Coronary artery (tissue), 2 donors: ENCODE results near the gene MYH3.

Source experiments
- DNase-seq: peaks from one replicate; pipeline ENCODE4 v3.0.0-alpha.2; 2017; ENCODE audit warnings: low spot score
- H3K27ac ChIP-seq, 2 donors: fragments of 200-600 bp; sonication (generic); one replicate each; pipeline ENCODE4 v1.5.1; 2016 to 2019
- H3K4me3 ChIP-seq: fragments of 200-600 bp; sonication (generic); 2 replicates; pipeline ENCODE4 v1.5.1; 2016; ENCODE audit warnings: mild to moderate bottlenecking, moderate library complexity
- TF ChIP-seq, protein P1 (sequence below): fragments of 200-600 bp; sonication (generic); IDR thresholded peaks from one replicate; pipeline ENCODE4 v1.5.1; 2019; ENCODE audit warnings: antibody characterized with exemption

The MYH3 gene

DNA sequence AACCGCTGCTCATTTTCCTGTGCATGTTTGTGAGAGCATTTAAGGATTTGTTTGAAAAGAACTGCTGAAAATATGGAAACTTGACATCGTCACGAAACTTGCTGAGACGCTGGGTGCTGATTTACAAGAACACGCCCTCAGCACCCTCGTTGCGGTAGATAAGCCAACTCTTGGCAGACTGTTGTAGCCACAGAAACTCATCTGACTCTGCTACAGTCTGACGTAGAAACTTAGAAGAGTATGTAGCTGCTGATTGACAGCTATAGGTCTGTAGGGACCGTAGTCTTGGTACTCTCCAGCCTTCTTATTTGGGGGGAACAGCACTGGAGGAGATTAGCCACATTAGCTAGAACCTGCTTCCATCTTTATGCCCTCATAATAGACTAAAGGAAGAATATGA is 71.6 kb downstream of the MYH3 start:
- no peak overlapping the region for H3K27ac ChIP-seq
- no peak overlapping the region for H3K4me3 ChIP-seq
- TF ChIP-seq, protein P1, sequence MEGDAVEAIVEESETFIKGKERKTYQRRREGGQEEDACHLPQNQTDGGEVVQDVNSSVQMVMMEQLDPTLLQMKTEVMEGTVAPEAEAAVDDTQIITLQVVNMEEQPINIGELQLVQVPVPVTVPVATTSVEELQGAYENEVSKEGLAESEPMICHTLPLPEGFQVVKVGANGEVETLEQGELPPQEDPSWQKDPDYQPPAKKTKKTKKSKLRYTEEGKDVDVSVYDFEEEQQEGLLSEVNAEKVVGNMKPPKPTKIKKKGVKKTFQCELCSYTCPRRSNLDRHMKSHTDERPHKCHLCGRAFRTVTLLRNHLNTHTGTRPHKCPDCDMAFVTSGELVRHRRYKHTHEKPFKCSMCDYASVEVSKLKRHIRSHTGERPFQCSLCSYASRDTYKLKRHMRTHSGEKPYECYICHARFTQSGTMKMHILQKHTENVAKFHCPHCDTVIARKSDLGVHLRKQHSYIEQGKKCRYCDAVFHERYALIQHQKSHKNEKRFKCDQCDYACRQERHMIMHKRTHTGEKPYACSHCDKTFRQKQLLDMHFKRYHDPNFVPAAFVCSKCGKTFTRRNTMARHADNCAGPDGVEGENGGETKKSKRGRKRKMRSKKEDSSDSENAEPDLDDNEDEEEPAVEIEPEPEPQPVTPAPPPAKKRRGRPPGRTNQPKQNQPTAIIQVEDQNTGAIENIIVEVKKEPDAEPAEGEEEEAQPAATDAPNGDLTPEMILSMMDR, result no peak
- DNase-seq, result no peak

DNA sequence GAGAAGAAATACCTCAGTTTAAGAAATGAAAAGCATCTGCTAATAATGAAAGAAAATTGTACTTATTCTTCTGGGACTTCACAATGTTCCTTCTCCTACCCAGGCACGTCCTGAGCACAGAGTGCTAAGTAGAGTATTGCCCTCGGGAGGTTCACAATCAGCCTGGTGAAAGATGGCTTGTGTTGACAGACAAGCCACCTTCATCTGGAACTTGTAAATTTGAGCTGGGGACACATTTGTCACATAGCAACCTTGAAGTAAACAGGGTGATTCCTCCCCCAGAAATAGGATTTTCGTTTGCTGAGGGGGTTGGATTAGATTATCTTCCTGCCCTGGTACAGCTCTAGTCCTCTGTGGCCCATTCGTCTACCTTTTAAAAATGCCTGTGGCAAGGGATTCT is 73.3 kb downstream of the MYH3 start:
- TF ChIP-seq, protein P1, result no peak

DNA sequence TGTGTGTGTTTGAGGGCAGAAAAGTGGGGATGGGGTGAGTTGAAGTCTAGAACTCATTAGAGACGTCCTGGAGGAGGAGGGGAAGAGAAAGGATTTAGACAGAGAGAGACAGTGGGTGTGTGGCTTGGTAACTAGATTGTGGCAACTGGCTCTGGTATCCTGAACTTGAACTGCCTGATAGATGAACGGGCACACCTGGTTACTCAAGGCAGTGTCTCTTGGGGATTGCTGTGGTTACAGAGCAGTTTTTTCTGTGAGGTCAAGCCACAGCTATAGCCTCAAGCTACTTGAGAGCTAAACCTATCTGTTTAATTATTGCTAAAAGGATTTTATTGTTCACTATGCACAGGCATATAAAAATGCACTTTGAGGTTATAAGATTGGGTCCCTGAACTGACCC is 77.8 kb downstream of the MYH3 start:
- TF ChIP-seq, protein P1, result no peak
- no peak overlapping the region for H3K27ac ChIP-seq
- no peak overlapping the region for H3K4me3 ChIP-seq
- no peak for DNase-seq

More for the DNA sequence above, 73.3 kb downstream of the MYH3 start:
- Histone ChIP-seq H3K4me3 (no peak overlapping the region), H3K27ac (no peak overlapping the region)
- no peak for DNase-seq
